Stimulated activated CD8-positive, alpha-beta memory T cell treated with anti-CD3 and anti-CD28 coated beads, Interleukin-4, amount 100 ng/mL, for 24 hours (primary cell): ENCODE measurements around the gene RPLP2.

ENCODE experiments used
- DNase-seq: peaks from one replicate; pipeline ENCODE4 v3.0.0-alpha.2; 2020; ENCODE audit warnings: low read depth

The RPLP2 gene

GRCh38 chr11:803770-804598 is 5.8 kb upstream of the RPLP2 start:
- DNase-seq = no peak

DNA sequence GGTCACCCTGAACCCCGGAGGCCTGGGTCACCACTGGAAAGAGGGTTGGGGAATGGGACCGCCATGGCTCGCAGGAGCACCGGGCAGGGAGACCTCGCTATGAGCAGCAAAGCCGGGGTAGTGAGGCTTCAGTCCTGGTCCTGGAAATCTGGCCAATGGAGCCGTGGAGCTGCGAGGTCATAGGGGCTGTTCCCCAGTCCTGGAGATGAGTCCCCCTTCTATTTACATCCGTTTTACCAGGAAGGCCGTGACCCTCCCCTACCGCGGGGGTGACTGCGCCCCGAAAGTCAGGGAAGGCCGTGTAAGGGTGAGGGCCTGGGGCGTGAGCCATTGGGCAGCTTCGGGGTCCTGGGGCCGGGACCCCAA is 5.2 kb upstream of the RPLP2 start:
- DNase-seq = no peak

DNA sequence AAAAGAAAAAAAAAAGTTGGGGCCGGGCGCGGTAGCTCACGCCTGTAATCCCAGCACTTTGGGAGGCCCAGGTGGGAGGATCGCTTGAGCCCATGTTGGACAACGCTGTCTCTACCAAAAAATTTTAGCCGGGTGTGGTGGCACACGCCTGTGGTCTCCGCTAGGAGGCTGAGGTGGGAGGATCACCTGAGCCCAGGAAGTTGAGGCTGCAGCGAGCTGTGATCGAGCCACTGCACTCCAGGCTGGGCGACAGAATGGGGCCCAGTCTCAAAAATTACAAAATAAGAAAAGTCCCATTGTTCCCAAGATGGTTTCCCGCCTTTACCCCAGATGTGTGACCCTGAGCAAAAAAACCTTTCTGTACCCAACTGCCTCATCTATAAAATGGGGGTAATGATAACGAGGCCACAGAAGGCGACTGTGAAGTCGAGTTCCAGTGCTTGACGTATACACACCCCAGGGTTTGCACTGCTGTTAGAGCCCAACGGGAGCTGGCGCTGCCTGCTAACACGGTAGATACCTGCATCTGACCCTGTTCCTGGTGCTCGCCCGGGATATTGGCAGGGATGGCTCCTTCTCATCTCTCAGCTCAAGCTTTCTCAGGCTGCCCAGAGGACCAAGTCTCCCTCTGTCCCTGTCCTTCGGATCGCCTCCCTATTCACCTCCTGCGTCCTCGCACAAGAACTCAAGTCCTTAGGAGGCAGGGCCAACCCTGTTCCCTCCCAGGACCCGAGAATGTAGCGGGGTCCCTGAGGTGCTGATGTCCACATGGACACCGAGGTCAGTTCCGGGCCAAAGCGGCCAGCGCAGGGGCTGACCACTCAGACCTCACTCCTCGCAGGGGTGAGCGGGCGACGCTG is 1.1 kb upstream of the RPLP2 start:
- no peak for DNase-seq

DNA sequence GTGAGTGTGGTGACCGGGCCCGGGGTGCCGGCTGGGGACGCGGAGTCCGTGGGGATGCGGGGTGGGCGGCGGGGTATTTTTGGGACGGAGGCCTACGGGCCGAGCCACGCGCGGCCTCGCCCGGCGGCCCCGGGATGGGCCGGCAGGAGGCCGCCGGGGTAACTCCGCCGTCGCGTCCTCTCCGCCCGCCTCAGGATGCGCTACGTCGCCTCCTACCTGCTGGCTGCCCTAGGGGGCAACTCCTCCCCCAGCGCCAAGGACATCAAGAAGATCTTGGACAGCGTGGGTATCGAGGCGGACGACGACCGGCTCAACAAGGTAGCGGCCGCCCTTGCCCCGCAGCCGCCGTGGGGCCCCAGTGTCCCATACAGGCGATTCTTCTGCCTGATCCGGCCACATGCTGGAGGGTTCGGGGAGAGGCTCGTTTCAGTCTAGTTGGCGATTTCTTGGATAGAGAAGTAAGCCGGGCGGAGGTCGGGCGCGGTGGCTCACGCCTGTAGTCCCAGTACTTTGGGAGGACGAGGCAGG is 337 bp downstream of the RPLP2 start:
- DNase-seq = no peak

DNA sequence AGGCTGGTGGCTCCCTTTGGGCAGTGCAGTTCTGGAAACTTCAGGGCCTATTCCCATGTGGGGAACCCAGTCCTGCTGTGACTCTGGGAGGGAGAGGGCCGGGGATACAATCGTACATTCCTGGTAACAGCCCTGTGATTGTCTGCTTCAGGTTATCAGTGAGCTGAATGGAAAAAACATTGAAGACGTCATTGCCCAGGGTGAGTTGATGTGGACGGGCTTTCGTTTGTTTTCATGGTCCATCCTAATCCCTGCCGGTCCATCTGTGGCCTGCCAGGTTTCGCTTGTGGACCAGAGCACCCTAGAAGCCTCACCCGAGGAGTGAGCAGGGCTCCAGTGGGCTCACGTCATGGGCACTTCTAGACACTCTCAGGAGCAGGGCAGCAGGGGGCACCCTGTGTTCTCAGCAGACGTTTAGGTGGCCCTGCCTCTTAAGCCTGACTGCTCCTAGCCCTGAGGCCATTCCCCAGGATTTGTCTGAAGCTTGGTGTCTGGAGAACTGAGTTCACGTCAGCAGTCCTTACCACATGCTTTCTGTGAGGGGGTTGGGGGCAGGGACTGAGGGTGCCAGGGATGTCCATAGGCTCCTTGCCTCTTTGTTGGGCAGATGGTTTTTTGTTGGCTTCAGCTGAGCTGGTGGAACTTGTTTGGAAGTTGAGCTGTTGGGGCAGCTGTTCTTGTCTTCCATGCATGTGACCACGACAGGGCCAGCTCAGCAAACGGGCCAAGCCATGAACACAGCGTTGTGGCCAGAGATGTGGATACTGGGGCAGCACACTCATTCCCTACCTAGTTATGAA is 1.9 kb downstream of the RPLP2 start:
- DNase-seq = no peak

DNA sequence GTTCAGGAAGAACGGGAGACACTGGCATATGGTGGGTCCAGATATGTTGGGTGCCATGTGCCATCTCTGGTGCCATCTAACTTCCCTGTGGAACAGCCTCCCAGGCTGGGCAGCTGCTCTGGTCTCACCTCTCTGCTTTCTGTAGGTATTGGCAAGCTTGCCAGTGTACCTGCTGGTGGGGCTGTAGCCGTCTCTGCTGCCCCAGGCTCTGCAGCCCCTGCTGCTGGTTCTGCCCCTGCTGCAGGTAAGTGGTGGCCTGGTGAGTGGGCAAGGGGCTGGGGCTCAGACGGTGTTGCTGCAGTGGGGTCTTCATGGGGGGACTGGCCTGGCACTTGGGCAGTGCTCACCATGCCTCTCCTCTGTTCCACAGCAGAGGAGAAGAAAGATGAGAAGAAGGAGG is 2.6 kb downstream of the RPLP2 start:
- DNase-seq = no peak

DNA sequence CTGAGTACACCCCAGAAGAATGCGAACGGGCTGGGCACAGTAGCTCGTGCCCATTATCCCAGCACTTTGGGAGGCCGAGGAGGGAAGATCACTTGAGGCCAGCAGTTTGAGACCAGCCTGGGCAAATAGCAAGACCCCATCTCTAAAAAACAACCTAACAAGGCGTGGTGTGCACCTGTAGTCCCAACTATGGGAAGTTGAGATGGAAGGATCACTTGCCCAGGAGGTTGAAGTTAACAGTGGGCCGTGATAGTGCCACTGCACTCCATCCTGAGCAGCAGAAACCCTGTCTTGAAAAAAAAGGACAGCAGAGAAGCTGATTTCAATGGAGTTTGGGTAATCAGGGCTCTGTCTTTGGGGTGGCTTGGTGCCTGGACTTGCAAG is 3.3 kb downstream of the RPLP2 start:
- no peak for DNase-seq

GRCh38 chr11:813456-814096 is 3.8 kb downstream of the RPLP2 start:
- no peak for DNase-seq

DNA sequence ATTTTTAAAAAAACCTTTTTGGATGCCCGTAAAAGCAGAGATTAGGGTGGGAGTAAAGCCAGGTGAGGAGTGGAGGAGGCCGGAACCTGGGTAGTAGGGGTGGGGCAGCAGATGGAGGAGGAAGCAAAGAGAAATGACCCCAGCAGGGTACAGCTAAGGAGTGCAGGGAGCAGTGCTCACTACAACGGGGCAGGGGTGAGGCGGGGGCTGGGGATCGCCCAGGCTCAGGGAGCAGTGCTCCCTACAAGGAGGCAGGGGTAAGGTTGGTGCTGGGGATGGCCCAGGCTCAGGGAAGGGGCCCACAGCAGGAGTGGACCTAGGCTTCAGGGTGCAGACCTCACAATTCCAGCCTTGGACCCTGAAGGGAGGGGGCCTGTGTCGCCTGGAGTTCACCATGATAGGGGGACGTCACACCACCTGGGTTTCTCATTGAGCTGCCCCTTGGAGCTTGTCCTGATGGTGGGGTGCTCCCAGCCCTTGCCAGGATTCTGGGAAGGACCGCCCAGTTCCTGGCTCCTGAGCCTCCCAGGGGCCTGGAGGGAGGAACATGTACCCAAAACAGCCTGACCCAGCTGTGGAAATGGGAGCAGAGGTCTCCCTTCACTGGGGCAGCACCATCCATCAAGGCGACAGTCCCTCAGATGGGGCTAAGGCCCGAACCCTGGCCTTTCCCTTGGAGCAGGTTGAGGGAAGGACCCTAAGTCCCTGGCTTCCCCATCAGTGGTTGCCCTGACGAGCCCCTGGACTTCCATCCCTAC is 6.1 kb downstream of the RPLP2 start:
- DNase-seq = no peak

DNA sequence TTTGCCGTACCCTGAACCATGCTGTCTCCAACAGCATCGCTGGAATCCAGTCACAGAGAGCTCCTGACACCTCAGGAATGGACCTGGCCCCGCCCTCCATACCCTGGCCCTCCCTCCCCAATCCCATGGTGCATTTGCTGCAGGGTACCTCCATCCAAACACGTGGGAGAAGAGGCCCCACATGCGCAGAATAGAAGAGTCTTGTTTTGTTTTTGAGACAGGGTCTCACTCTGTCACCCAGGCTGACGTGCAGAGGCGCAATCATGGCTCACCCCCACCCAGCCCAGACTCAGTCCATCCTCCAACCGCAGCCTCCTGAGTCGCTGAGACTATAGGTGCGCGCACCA is 6.6 kb downstream of the RPLP2 start:
- DNase-seq = no peak

- DNase-seq = no peak
These were observed 8.8 kb downstream of the RPLP2 start, which contains the start of gene PNPLA2 for GRCh38 chr11:818396-819128. PNPLA2 (plus strand) TSS chr11:818914; CDS start chr11:819719, 805 bp downstream.

- DNase-seq = peak; percentile 84
These were observed 9.6 kb downstream of the RPLP2 start for GRCh38 chr11:819129-819931.

GRCh38 chr11:819943-820649 is 10.3 kb downstream of the RPLP2 start:
- DNase-seq = peak; percentile 88

- no peak for DNase-seq
These were observed 11.1 kb downstream of the RPLP2 start for GRCh38 chr11:820655-821511.

- DNase-seq = no peak
These were observed 12.0 kb downstream of the RPLP2 start for GRCh38 chr11:821512-822371.

DNA sequence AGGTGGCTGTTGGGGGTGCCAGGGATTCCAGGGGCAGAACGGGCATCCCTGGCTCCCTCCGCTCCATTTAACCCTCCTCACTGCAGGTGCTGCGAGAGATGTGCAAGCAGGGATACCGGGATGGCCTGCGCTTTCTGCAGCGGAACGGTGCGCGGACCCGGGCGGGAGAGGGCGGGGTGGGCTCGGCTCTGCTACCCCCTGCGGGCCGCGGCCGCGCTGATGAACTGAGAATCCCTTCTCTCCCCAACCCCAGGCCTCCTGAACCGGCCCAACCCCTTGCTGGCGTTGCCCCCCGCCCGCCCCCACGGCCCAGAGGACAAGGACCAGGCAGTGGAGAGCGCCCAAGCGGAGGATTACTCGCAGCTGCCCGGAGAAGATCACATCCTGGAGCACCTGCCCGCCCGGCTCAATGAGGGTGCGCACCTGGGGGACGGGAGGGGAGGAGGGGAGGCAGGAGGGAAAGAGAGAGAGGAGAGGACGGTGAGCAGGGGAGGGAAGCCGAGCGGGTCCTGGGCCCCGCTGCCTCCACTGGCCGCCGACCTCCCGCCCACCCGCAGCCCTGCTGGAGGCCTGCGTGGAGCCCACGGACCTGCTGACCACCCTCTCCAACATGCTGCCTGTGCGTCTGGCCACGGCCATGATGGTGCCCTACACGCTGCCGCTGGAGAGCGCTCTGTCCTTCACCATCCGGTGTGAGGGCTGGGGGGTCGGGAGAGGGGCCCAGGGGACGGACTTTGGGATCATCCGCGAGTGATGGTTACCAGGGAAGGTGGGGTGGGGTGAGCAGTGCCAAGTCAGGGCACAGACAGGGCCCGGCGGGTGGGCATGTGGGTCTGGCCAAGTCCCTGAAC is 13.9 kb downstream of the RPLP2 start:
- DNase-seq = no peak
